WI38 (cell line): ENCODE data around the gene SHISAL1.
"Not testable (repeated sequence)": the region's sequence is repeated elsewhere in the genome, so short reads cannot be mapped to it uniquely, and the experiment has no call there.

Experiments used
- H3K4me3 ChIP-seq: 2 replicates; pipeline ENCODE4 v1.5.1; 2011; ENCODE audit warnings: low read depth, mild to moderate bottlenecking, control low read depth, low read length
- CTCF ChIP-seq: IDR thresholded peaks from 2 replicates; pipeline ENCODE4 v1.5.1; 2012; ENCODE audit warnings: low read depth, mild to moderate bottlenecking, control low read depth, low read length

Gene SHISAL1

GRCh38 chr22:44237290-44237689, 75.5 kb downstream of the SHISAL1 start:
- TF ChIP-seq CTCF = no peak
- H3K4me3 ChIP-seq = no peak overlapping the region

GRCh38 chr22:44234372-44234771, 78.4 kb downstream of the SHISAL1 start:
- not testable (repeated sequence) for H3K4me3 ChIP-seq

GRCh38 chr22:44231233-44231632, 81.5 kb downstream of the SHISAL1 start:
- TF ChIP-seq CTCF = no peak
- H3K4me3 ChIP-seq = no peak overlapping the region

GRCh38 chr22:44229809-44230208, 82.9 kb downstream of the SHISAL1 start:
- TF ChIP-seq CTCF = no peak
- H3K4me3 ChIP-seq = no peak overlapping the region

- TF ChIP-seq CTCF = no peak
- H3K4me3 ChIP-seq = no peak overlapping the region
Observed at GRCh38 chr22:44229331-44229730, 83.4 kb downstream of the SHISAL1 start.

- no peak overlapping the region for H3K4me3 ChIP-seq
- TF ChIP-seq CTCF = no peak
Observed at GRCh38 chr22:44225812-44226211, 86.9 kb downstream of the SHISAL1 start.

- TF ChIP-seq CTCF = no peak
- H3K4me3 ChIP-seq = no peak overlapping the region
Observed at GRCh38 chr22:44225091-44225689, 87.6 kb downstream of the SHISAL1 start.

GRCh38 chr22:44224166-44224565, 88.6 kb downstream of the SHISAL1 start:
- H3K4me3 ChIP-seq = no peak overlapping the region
- no peak for TF ChIP-seq CTCF
